PC-3 (cell line): ENCODE results near the gene TPGS1.

Source experiments
- CTCF ChIP-seq: fragments of 300-600 bp; sonication (generic); conservative IDR thresholded peaks from 2 replicates; pipeline ENCODE4 v1.5.1; 2017; ENCODE audit warnings: antibody characterized with exemption, low read depth, mild to moderate bottlenecking, low read length
- EZH2 ChIP-seq: fragments of 300-600 bp; sonication (generic); IDR thresholded peaks from one replicate; pipeline ENCODE4 v1.6.1; 2017; ENCODE audit warnings: antibody characterized with exemption, mild to moderate bottlenecking, low read length; ENCODE audit not compliant: unreplicated experiment
- EZH2phosphoT487 ChIP-seq: fragments of 300-600 bp; sonication (generic); IDR thresholded peaks from 2 replicates; pipeline ENCODE4 v1.6.1; 2018; ENCODE audit warnings: mild to moderate bottlenecking, antibody characterized with exemption, low read length, borderline replicate concordance

GRCh38 chr19:519449-519865 lies 12.2 kb downstream of the TPGS1 start:
- no peak for TF ChIP-seq EZH2
- TF ChIP-seq CTCF, result no peak
- TF ChIP-seq EZH2phosphoT487, result no peak
